ENCODE data around the gene FKBP1A.

Gene FKBP1A

GRCh38 chr20:1383623-1384404, 9.0 kb downstream of the FKBP1A start:
- no peak for DNase-seq (ENCODE audit: low read depth)

GRCh38 chr20:1382670-1383069, 10.2 kb downstream of the FKBP1A start:
- DNase-seq (ENCODE audit: low read depth): no peak

- DNase-seq (ENCODE audit: low read depth): no peak
Observed at GRCh38 chr20:1381753-1382591, 10.9 kb downstream of the FKBP1A start.

- no peak for DNase-seq (ENCODE audit: low read depth)
Observed at GRCh38 chr20:1378735-1379125, 14.1 kb downstream of the FKBP1A start.

- no peak for DNase-seq (ENCODE audit: low read depth)
Observed at GRCh38 chr20:1377984-1378734, 14.7 kb downstream of the FKBP1A start.

- no peak for DNase-seq (ENCODE audit: low read depth)
Observed at GRCh38 chr20:1377341-1377871, 15.4 kb downstream of the FKBP1A start.

GRCh38 chr20:1376408-1377270, 16.2 kb downstream of the FKBP1A start:
- no peak for DNase-seq (ENCODE audit: low read depth)

GRCh38 chr20:1376007-1376406, 16.8 kb downstream of the FKBP1A start:
- DNase-seq (ENCODE audit: low read depth): no peak

GRCh38 chr20:1375515-1375914, 17.3 kb downstream of the FKBP1A start:
- DNase-seq (ENCODE audit: low read depth): no peak

- no peak for DNase-seq (ENCODE audit: low read depth)
Observed at GRCh38 chr20:1374246-1374645, 18.6 kb downstream of the FKBP1A start.

GRCh38 chr20:1373614-1374013, 19.2 kb downstream of the FKBP1A start:
- DNase-seq (ENCODE audit: low read depth): no peak

GRCh38 chr20:1373036-1373435, 19.8 kb downstream of the FKBP1A start:
- DNase-seq (ENCODE audit: low read depth): no peak

- no peak for DNase-seq (ENCODE audit: low read depth)
Observed at GRCh38 chr20:1371830-1372539, 20.9 kb downstream of the FKBP1A start.

- DNase-seq (ENCODE audit: low read depth): no peak
Observed at GRCh38 chr20:1371202-1371782, 21.6 kb downstream of the FKBP1A start.

GRCh38 chr20:1370548-1371110, 22.2 kb downstream of the FKBP1A start:
- DNase-seq (ENCODE audit: low read depth): no peak

- DNase-seq (ENCODE audit: low read depth): no peak
Observed at GRCh38 chr20:1369970-1370369, 22.9 kb downstream of the FKBP1A start.

- no peak for DNase-seq (ENCODE audit: low read depth)
Observed at GRCh38 chr20:1368448-1369199, 24.2 kb downstream of the FKBP1A start.

- DNase-seq (ENCODE audit: low read depth): no peak
Observed at GRCh38 chr20:1367479-1367878, 25.4 kb downstream of the FKBP1A start.

- no peak for DNase-seq (ENCODE audit: low read depth)
Observed at GRCh38 chr20:1364106-1364505, 28.7 kb downstream of the FKBP1A start.
